Activated naive CD8-positive, alpha-beta T cell treated with anti-CD3 and anti-CD28 coated beads, Interleukin-2, amount 50 U/mL, for 16 hours (primary cell): ENCODE data around the gene REEP1.
"Not testable (repeated sequence)": the region's sequence is repeated elsewhere in the genome, so short reads cannot be mapped to it uniquely, and the experiment has no call there.

ENCODE experiments used
- DNase-seq: peaks from one replicate; pipeline ENCODE4 v3.0.0-alpha.2; 2020; ENCODE audit warnings: low read depth, low spot score

REEP1 gene

DNA sequence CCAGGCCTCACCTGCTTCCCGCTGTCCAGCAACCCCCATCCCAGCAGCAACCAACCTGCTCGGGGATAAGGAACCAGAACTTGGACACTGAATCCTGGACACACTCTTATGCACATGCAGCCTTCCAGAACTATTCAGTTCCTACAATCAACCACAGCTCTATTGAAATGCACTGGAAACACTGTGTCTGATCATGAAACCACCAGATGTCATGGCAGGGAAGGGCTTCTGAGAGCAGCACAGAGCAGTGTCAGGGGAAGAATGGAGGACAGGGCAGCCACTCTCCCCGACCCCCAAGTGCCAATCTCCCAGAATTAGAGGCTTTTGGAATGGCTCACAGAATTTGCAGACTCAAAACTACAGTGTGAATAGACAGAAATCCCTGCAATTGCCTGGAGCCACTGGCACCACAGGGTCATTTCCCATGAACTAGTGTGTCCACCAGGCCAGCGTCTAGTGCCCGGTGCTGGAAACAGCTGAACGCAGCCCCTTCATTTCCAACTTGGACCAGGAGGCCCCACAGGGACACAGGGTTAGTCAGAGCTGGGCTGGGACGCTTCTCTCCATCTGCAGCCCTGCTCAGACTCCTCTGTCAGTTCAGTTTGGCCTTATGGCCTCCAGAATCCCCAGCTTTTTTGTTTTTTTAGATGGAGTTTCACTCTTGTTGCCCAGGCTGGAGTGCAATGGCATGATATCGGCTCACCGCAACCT lies 112.6 kb downstream of the REEP1 start:
- no peak for DNase-seq

GRCh38 chr2:86223927-86224560 lies 113.4 kb downstream of the REEP1 start:
- DNase-seq = no peak

DNA sequence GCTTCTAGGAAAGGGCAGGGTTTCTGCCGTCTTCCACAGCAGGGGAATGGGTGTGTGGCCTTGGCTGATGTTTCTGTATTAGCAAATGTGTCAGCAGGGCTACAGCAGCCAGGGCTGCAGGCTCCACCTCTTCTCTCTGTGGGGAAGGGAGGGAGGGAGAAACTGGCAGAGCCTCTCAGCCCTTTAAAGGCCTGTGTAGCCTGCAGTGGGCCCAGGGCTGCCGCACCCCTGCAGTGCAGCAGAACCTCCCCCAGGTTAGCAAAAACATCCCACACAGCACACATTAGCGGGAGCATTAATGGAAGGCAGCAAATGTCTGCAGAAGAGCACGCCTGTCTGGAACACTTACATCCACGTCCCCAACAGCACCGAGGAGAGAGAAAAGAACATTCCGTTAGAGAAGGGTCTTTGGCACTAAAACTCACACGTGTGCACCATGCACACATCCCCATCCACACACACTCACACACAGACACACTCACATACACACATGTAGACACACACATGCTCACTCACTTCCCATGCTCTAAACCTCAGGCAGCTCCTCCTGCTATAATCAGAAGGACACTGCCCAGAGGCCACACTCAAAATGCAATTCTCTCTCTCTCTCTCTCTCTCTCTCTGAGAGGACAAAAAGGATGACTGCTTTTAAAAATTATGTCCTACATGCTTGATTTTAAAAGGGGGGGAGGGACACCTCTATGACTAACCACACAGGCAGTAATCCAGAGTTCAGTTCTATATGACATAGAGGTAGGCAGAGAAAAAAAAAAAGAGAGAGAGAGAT lies 114.1 kb downstream of the REEP1 start:
- DNase-seq = no peak

DNA sequence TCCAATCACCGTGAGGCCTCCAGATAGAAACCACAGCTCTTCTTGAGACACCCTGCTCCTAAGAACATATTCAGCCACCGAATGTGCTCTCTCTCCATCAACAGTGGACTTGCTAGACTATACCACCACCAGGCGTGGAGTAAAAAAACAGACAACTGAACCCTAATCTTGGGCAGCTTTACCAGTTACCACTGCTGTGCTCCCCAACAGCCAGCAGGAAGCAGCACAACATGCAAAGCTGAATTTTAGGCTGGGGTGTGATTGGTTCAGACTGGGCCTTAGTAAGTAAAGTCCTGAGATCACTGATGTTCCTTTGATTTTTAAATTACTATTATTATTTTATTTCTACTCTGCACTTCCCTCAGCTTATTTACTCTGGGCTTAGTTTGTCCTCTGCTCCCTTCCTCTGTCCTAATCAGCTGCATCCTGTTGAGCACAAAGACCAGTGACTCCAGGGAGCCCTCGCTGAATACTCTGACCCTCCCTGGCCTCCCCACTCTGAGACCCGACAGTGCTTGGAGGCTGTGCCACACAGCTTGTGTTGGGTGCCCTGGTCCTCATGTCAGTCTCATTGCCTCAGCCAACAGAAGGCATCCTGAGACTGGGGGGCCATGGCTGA lies 116.3 kb downstream of the REEP1 start:
- DNase-seq = peak; percentile 21

DNA sequence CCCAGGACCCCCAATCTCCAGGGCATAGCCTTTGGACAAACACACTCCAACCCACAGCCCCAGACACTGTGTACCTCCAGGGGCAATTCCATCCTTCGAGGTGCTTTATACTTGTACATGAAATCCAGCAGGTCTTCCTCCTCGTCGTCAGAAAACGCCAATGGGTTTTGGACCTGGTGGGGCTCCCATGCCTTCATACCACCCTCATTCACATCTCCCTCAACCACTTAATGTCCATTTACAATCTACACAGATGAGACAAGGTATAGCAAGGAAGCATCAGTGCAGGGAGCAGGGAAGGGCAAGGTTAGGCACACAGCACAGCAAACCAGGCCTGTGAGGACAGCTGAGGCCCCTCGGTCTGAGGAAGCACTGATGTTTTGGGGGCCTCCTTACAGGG lies 117.5 kb downstream of the REEP1 start:
- no peak for DNase-seq

GRCh38 chr2:86218124-86218523 lies 119.3 kb downstream of the REEP1 start:
- DNase-seq = no peak

DNA sequence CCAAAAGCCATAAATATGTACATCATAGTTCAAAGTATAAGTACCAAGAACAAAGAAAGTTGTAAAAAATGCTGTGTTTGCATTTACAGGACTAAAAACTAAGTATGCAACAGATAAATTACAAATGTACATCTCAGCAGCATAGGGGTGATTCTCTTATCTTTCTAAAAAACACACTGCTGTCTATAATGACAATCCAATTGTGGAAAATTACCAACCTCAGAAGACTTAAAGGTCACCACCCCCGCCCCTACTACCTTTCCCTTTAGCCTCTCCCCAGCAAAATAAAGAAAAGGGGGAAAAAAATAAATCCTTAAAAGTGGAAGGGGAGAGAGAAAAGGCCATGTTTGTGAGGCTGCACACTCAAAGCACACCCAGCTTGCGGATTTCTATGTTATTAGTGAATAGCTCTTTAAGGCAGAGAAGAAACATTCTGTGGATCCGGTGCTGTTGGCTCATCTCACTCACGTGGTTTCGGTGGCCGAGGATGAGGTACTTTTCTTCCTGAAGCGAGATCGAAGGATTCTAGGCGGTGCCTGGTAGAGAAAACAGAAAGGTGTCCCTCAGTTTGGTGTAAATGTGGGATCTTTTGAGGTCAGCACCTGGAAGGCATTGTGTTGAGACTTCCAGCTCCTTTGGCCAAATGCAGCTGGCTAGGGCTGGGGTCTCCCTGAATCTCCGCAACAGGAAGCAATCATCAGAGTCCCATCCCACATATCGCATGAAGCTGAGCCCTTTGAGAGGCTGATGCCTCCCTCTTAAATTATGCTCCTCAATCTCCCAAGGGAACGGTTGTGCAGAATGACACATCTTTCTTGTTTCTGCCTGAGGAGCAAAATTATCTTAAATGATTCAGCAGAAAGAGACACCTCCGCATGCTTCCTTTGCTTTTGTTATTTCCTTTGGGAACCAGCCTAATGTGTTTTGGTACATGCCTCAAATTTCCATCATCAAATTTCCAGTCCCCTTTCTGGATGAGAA lies 120.6 kb downstream of the REEP1 start:
- DNase-seq = no peak

DNA sequence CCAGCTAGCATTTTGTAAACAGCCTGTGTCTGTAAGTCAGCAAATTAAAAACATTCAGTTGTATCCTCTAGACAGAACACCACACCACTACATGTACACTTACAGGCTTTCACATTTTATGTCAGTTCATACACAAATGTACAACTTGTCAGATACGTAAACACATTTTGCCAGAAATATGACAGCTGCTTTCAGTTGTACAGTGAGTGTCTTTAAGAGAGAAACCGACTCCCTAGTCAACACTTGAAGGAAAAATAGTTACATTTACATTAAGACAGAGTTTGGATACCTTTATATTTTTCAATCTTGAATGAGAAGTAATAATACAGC lies 123.0 kb downstream of the REEP1 start:
- no peak for DNase-seq

GRCh38 chr2:86213699-86214502 lies 123.5 kb downstream of the REEP1 start:
- DNase-seq = no peak

DNA sequence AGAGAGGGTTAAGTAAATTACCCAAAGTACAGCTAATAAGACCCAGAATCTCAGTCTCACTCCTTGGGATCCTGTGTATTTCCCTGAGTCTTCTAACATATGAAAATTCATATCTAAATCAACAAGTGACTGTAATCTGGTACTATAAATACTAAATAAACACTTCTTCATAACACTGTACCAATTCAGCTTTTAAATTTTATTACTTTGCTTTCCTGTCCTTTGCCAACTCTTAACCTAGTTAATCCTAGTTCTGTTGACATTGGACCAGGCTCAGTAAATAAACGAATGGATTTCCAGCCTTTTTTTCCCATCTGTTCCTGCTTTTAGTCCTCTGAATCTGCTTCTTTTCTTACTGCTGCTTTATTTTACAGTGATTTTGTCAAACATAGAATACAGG lies 124.4 kb downstream of the REEP1 start:
- no peak for DNase-seq

- no peak for DNase-seq
These were observed 125.6 kb downstream of the REEP1 start for GRCh38 chr2:86211796-86212188.

- DNase-seq = no peak
These were observed 126.2 kb downstream of the REEP1 start for GRCh38 chr2:86211033-86211795.

- no peak for DNase-seq
These were observed 133.0 kb downstream of the REEP1 start for GRCh38 chr2:86204458-86204857.

- DNase-seq = no peak
These were observed 133.8 kb downstream of the REEP1 start for GRCh38 chr2:86203614-86204013.

DNA sequence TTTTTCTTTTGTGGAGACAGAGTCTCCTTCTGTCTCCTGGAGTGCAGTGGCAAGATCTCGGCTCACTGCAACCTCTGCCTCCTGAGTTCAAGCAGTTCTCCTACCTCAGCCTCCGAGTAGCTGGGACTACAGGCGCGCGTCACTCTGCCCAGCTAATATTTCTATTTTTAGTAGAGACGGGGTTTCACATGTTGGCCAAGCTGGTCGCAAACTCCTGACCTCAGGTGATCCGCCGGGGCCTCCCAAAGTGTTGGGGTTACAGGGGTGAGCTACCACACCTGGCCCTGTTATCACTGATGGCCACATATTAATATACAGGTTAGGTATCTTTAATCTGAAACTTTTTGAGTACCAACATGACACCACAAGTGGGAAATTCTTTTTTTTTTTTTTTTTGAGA lies 134.7 kb downstream of the REEP1 start:
- DNase-seq = no peak

DNA sequence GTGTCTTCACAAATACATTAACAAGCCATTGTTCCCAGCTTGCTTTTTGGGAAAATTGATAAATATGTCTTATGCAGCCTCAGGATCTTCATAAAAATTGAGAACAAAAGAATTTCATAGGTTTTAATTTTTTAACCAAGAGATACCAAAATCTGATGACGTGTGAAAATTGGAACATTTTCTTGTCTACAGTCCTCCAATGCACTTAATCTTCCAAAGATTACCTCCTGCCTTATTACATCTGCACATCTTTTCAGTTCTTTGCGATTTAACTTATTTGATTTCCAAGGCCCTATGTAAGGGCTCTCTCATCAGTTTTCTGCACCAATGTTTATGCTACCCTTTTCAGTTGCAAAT lies 135.1 kb downstream of the REEP1 start:
- no peak for DNase-seq

GRCh38 chr2:86201671-86202335 lies 135.6 kb downstream of the REEP1 start:
- no peak for DNase-seq

DNA sequence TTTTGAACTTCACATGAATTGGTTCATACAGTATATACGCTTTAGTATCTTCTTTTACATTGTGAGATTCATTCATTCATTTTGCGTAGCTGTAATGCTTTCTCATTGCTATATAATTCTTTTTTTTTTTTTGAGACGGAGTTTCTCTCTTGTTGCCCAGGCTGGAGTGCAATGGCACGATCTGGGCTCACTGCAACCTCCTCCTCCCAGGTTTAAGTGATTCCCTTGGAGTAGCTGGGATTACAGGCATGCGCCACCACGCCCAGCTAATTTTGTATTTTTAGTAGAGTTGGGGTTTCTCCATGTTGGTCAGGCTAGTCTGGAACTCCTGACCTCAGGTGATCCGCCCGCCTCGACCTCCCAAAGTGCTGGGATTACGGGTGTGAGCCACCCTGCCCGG lies 136.9 kb downstream of the REEP1 start:
- DNase-seq = not testable (repeated sequence)

- no peak for DNase-seq
These were observed 137.6 kb downstream of the REEP1 start for GRCh38 chr2:86199834-86200177.
